GM19099 (cell line): ENCODE measurements around the gene PRF1.

Experiments used
- POLR2A ChIP-seq: IDR thresholded peaks from 3 replicates; pipeline ENCODE4 v1.6.1; 2011; ENCODE audit warnings: low read depth; ENCODE audit not compliant: insufficient read length; ENCODE audit errors: extremely low read depth

PRF1 gene

DNA sequence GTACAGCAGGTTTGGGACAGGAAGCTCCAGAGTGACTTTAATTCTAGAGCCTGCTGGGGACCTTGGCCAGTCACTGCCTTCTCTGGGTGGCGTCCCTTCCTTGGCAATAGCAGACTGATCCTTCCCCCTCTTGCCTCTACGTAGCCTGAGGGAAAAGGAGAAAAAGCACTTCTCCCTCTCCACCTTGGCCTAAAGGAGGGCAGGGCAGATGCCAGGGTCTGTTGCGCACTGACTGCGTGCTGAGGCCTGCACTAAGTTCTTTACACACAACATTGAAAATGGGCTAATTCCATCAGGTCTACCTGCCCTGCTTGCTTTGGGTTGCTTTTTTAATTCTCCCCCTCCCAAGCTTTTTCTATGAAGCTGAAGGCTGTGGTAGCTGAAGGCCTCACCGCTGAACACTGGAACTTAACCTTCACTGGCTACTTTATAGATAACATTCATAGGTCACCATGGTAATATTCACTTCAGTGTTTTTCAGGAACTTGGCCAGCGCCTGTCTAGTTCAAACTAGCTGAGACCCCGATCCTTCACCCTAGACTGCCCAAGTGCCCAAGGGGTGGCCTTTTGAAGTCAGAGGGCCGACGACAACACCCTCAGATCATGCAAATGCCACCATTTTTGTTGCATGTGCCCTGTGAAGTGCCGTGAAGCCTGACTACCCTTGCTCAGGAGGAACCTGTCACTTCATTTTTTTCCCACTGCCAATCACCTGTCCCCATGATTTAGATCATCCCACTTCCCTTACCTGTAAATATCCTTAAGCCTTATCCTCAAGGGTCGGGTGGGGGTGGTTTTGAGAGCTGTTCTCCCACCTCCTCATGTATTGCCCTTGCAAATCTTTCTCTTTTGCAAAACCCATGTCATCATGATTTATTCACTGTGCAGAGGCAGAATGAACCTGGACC, 28.7 kb downstream of the PRF1 start:
- no peak for TF ChIP-seq POLR2A

DNA sequence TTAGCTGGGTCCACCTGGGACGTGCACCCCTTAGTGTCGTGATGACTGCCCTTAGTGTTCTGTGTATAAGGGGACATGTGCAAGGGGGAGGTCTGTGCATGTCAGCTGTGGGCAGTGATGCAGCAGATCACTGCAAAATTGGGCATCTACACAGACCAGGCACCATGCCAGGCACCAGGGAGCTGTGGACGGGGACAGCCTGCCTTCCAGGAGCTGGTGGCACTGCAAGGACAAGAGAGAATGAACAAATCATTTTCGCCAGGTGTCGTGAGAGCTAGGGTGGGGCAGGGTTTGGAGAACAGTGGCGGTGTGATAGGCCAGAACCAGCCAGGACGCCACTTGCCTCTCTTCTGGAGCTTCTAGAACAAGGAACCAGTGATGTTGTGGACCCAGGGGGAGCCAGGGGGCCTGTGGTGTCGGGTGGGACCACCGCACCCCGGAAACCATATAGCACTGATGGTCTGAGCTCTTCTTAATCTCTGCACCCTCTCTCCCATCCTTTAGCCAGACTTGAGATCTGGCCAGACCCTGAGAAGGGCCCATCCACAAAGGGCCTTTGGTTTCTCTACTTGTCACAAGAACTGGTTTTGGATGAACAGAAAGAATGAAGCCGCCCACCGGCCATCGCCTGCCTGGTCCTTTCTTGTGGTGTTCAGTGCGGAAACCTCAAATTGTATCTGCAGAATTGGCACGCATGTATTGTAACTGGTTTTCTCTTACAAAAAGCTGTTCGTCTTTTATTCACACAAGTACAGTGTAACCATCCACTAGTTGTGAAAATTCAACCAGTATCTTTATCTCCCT, 30.7 kb downstream of the PRF1 start:
- TF ChIP-seq POLR2A: no peak

DNA sequence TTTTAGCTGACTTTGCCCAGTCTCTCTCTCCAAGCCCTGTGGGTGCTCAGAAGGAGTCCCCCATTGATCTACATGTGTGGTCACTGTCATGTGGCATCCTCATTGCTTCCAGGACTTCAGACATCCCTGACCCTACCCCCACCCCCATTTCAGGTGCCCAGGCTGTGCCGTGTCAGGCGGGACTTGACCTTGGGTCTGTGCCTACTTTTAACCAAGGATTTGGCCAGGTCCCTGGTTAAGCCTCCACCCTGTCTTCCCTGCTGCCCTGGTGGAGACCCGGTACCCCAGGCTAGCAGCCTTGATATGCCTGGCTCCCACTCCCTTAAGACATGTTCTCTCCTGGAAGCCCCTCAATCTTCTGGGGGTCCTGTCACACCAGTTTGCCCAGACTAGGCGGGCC, 31.3 kb downstream of the PRF1 start:
- TF ChIP-seq POLR2A: no peak

DNA sequence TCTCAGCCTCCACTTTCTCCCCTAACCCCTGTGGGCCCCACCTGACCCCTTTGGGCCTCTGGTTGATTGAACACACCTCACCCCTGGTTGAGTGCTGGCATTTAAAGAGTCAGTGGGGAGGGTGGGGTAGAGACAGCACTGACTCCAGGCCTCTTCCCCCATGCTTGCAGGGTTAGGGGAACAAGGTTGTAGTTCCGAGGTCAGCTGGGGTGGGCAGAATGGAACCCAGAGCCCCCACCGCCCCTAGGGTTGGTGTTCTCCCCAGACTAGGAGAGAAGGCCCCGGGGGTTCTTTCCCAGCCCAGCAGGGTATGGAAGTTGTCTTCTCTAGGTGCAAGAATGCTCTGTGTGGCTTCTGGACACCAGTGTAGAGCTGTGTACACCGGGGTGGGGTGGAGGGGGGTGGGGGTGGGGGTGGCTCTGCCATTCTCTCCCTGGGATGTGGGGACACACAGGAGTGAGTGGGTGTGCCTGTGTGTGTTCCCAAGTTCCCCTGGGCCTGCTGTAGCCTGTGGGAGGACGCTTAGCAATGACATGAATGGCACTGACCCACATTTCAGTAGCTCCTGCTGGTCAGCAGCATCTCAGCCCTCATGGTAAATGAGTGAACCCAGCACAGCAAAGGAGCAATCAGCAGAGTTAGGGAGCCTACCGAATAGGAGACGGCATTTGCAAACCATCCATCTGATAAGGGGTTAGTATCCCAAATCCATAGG, 33.6 kb downstream of the PRF1 start:
- no peak for TF ChIP-seq POLR2A

DNA sequence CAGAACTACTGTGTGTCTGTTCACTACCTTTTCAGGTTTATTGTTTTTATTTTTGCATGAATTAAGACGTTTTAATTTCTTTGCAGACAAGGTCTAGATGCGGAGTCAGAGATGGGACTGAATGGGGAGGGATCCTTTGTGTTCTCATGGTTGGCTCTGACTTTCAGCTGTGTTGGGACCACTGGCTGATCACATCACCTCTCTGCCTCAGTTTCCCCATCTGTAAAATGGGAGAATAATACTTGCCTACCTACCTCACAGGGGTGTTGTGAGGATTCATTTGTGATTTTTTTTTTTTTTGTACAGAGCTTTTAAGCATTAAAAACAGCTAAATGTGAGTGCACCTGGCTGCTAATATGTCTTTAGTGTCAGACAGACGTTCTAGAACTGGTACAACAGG, 34.4 kb downstream of the PRF1 start:
- no peak for TF ChIP-seq POLR2A

DNA sequence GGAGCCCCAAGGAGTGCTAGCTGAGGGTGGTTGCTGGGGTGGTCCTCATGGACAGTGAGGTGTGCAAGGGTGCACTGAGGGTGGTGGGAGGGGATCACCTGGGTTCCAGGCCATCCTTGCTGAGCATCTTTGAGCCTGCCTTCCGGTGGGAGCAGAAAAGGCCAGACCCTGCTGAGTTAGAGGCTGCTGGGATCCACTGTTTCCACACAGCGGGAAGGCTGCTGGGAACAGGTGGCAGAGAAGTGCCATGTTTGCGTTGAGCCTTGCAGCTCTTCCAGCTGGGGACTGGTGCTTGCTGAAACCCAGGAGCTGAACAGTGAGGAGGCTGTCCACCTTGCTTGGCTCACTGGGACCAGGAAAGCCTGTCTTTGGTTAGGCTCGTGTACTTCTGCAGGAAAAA, 34.9 kb downstream of the PRF1 start:
- TF ChIP-seq POLR2A: no peak

DNA sequence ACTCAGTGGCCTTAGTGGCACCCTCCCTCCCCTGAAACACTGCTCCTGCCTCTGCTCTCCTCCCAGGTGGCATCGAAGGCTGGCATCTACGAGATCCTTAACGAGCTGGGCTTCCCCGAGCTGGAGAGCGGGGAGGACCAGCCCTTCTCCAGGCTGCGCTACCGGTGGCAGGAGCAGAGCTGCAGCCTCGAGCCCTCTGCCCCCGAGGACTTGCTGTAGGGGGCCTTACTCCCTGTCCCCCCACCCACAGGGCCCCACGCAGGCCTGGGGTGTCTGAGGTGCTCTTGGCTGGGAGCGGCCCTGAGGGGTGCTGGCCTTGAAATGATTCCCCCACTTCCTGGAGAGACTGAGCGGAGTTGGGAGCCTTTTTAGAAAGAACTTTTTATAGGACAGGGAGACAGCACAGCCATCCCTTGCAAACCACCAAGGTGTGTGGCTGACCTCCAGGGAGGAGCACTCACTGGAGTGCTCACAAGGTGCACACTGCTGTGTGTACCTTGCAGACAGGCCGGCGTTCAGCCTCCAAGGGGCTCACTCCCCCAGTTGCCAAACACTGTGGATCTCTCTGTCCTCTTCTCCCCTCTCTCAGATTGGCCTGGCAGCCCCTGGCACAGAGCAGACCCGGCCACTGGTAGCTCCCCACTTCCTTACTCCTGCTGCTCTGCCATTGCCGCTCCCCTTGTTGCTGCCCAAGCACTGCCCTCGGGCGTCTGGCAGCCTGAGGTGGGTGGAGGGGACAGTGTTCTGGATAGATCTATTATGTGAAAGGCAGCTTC, 35.8 kb downstream of the PRF1 start:
- TF ChIP-seq POLR2A: no peak

DNA sequence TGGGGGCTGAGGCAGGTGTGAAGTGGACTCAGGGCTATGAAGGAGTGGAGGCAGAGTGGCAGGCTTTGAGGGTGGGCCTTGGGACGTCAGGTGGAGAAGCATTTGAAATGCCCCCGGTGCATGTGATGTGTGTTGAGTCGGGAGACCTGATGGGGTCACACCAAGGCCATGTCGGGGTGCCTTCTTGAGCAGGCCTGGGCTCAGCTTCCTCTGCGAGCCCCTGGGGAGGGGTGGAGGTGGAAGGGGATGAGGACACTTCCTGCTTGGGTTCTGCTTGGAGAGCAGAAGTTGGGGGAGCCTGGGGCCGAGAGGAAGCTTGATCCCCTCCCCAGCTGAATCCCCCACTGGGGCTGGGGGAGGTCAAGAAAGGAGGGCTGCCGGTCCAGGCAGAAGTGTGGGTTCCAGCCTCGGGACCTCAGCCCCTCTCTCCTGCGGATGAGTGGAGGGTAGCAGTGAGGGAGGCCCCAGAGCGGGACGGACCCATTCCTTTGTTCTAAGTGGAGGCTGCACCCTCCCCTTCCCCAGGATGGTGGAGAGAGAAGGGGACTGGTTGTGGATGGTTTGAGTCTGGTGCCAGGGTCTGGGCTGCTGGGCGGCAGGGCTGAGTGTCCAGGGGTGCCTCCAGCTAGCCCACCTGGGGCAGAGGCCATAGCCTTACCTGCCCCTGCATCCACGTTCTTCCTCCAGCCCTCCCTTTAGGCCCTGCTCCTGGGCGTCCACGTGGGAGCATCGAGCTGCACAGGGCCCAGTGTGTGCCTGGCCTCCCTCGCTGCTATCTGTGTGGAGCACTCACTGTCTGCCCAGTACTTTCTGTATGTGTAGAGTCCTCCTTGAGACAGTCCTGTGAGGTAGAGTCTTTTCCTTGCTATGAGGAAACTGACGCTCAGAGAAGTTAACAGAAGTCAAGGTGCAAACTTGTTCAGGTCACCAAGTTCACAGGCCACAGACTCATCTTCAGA, 36.7 kb downstream of the PRF1 start:
- TF ChIP-seq POLR2A: no peak

DNA sequence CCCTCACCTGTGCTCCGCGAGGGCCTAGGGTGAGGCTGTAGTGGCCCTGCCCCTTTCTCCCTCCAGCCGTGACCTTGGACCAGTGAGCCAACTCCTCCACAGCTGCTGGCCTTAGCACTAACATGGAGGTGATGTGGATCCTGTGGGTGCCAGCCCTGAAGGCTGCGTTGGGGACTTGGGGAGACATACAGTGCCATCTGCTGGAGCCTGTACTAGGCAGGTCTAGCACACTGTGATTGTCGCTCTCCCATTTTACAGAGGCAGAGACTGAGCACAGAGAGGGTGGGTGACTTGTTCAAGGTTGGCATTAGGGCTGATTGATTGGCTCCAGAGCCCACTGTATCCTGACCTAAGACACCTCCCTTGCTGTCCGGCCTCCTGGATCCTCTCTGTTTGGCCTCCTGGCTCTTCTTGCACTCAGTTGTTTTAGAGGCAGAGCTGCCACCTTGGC, 37.6 kb downstream of the PRF1 start:
- no peak for TF ChIP-seq POLR2A

DNA sequence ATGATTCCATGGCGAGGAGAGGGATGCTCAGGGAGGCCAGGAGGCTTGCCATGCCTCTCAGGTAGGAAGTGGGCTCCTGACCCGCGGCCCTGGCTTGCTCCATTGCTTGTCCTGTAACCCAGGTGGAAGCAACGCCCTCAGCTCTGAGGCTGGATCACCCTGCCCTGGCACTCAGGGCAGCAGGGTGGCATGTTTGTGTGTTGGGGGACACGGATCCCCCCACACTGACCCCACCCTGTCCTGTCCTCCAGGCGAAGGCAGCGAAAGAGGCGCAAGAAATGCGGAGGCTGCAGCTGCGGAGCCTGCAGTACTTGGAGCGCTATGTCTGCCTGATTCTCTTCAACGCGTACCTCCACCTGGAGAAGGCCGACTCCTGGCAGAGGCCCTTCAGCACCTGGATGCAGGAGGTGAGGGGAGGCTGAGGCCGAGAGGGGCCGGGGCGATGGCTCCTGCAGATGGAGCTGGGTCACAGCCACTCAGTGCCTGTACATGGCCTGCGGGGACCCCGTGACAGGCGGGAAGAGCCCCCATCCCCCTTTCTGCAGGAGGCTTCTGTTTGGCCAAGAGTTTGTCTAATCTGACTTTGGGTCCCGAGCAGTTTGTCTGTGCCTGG, 38.3 kb downstream of the PRF1 start:
- no peak for TF ChIP-seq POLR2A

DNA sequence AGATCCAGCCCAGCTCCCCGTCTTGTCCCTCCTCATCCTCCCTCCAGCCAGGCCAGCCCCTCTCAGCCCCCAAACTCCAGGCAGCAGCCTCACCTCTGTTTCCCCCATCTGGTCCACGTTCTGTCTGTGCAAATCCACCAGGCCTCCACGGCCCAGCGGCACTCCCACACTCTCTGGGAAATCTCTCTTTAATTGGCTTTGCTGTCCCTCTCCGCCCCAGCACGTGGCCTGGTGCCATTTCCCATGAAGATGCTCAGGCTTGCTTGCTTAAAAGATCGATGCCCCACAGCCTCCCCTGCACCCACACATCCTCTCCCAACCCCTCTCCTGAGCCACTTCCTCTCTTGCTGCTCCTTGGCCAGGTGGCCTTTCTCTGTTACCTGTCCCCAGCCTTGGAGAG, 39.3 kb downstream of the PRF1 start:
- TF ChIP-seq POLR2A: no peak

DNA sequence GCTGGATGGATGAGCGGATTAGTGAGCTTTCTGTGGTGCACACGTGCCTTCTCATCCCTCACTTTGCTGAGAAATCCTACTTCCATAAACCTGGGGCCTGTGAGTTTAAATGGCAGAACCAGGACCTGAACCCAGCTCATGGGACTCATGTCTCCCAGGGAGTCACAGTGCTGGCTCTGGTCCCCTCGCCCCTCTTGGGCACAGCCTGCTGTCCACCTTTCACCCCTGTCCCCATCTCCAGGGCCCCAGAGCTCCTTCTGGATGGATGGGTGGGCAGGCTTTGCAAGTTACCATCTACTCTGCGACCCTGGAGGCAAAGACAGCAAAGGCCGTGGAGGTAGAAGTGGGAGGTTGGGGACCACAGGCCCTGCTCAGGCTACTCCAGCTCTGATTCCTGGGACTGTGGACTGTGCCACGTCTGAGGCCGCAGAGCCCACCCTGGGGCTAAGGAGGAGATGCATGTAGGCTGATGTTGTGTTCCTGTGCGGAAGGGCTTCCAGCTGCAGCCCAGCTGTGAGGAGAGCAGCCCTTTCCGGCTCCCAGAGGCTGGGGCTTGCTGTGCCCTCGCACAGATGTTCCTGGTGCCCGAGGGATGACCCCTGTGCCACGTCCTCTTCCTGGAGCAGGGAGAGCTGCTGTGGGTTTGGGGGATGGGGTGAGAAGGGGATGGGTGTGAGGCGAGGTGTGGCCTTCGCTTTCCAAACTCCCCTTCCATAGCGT, 40.3 kb downstream of the PRF1 start:
- no peak for TF ChIP-seq POLR2A
